CD1c-positive myeloid dendritic cell (primary cell): ENCODE results near the gene CDH8.

Source experiments
- DNase-seq: peaks from one replicate; pipeline ENCODE4 v3.0.0-alpha.2; 2016; ENCODE audit errors: extremely low spot score

Gene CDH8, protein sequence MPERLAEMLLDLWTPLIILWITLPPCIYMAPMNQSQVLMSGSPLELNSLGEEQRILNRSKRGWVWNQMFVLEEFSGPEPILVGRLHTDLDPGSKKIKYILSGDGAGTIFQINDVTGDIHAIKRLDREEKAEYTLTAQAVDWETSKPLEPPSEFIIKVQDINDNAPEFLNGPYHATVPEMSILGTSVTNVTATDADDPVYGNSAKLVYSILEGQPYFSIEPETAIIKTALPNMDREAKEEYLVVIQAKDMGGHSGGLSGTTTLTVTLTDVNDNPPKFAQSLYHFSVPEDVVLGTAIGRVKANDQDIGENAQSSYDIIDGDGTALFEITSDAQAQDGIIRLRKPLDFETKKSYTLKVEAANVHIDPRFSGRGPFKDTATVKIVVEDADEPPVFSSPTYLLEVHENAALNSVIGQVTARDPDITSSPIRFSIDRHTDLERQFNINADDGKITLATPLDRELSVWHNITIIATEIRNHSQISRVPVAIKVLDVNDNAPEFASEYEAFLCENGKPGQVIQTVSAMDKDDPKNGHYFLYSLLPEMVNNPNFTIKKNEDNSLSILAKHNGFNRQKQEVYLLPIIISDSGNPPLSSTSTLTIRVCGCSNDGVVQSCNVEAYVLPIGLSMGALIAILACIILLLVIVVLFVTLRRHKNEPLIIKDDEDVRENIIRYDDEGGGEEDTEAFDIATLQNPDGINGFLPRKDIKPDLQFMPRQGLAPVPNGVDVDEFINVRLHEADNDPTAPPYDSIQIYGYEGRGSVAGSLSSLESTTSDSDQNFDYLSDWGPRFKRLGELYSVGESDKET

GRCh38 chr16:62036101-62036801 is at the start of gene CDH8:
Gene CDH8, minus strand, starts transcription at chr16:62036438. Its CDS starts 15,035 bp downstream, at chr16:62021403.
- DNase-seq: no peak

DNA sequence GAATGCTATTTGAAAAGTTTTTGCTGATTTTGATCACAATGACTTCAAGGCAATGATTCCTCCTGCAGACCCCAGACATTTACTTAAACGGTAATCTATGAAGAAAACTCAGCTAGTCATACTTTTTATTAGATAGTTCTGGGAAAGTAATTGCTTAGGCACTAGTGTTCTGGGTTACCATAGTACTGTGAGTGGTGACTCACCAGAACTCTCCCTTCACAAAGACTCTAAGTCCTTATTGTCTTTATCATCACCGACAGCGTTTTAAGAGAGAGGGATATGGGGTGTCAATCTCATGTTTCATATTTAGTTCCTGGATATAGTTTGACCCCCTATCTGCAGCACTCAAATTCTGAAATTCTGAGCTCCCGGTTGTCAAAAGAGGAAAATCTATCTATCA is 43.0 kb upstream of the CDH8 start:
- no peak for DNase-seq

DNA sequence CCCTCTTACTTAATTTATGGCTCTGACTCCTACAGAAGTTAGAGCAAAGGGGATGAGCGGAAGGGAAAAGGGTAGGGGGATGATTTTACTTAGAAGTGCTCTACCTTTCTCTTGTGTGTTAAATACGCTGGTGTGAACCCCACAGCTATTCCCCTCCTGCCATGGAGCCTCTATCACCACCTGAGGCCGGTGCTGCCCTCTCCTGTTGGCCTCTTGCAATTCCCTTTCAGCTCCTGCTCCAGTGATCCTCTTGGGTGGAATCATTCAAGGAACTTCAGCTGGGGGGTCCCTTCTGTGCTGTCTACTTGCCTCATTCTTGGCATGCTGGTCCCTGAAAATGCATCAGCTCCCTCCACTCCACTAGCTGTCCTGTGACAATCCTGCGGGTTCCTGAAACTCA is 41.8 kb upstream of the CDH8 start:
- no peak for DNase-seq

- DNase-seq: no peak
Observed at GRCh38 chr16:62076886-62077285, 40.6 kb upstream of the CDH8 start.

- no peak for DNase-seq
Observed at GRCh38 chr16:62068747-62069146, 32.5 kb upstream of the CDH8 start.

DNA sequence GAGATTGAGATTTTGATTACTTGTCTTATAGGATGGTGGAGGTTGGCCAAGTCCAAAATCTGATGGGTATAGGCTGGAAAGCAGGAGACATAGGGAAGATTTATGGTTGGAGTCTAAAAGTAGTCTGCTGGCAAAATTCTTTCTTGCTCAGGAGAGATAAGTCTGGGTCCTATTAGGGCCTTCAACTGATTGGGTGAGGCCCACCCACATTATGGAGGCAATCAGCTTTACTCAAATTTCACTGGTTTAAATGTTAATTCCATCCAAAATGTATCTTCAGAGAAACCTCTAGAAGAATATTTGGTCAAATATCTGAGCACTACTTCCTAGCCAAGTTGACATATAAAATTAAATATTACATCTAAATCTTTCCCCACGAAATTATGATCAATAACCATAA is 31.7 kb upstream of the CDH8 start:
- no peak for DNase-seq

DNA sequence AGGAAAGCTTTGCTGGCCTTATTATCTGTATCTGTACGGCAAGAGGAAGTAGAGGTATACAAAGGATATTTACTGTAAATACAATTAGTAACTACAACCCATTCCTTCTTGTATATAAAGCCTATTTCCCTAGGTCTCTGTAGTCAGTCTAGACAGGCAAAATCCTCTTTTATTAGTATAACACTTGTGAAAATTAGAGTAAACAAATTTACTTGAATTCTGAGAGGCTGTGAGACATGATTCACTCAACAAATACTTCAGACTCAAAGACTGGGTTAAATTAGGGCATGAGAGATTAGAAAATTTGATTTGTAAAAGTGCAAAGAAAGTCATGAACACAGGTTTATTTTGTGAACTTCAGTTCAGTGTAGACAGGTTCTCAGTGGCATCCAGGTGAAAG is 30.9 kb upstream of the CDH8 start:
- DNase-seq: no peak

DNA sequence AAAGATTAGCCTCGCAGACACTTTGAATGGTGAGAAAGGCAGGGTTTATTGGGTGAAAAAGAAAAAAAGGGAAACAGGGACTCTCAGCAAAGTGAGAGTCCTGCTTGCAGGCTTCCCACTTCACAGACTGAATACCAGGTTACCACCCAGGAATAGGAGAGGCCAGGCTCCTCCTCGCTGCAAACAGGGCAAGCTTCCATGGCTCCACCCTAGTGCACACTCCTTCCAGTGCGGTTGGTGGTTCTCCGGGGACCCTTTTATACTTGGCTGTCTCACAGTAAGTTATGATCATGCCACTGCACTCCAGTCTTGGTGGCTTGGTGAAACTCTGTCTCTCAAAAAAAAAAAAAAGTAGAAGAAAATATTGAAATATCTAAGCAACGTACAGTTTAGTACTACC is 30.5 kb upstream of the CDH8 start:
- no peak for DNase-seq

- DNase-seq: no peak
Observed at GRCh38 chr16:62064173-62064572, 27.9 kb upstream of the CDH8 start.

DNA sequence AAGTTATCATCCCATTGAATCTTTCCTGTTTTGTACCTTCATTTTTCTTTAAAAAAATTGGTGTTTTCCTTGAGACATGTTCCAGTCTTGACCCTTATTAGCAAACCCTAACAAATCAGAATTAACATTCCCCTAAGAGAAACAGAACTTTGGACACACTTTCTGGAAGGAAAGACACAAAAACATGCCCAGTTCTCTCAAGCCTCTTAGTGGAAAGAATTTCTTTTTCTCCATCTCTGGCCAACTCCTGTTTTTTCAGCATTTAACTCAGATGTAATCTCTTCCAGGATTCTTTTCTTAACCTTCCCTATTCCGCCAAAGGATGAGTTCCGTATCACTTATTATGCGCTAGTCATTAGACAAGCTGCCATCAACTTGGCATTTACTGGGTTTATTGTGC is 23.9 kb upstream of the CDH8 start:
- DNase-seq: no peak

- no peak for DNase-seq
Observed at GRCh38 chr16:62059527-62059926, 23.3 kb upstream of the CDH8 start.

DNA sequence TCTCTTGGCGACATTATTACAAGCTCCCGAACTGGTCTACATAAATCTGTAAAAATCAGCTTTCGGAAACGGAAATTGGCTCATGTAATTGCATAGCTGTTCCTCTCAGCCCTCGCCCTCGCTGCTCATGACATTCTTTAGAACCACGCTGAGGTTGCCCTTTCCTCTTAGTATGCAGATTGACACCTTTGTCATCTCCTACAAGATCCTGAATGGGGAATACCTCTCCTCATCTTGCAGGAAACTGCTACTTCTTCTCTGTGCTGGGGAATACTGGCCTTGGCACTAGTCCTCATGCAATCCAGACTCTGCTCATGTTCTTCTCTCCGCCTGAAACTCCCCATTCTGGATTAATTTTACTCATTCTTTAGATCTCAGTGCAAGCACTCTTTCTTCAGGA is 22.2 kb upstream of the CDH8 start:
- no peak for DNase-seq

GRCh38 chr16:62051942-62052341 is 15.7 kb upstream of the CDH8 start:
- no peak for DNase-seq

GRCh38 chr16:62050793-62051192 is 14.6 kb upstream of the CDH8 start:
- DNase-seq: no peak

- DNase-seq: no peak
Observed at GRCh38 chr16:62046801-62047200, 10.6 kb upstream of the CDH8 start.

GRCh38 chr16:62041401-62041800 is 5.2 kb upstream of the CDH8 start:
- no peak for DNase-seq

GRCh38 chr16:62038646-62039045 is 2.4 kb upstream of the CDH8 start:
- DNase-seq: no peak

- no peak for DNase-seq
Observed at GRCh38 chr16:62038225-62038624, 2.0 kb upstream of the CDH8 start.

GRCh38 chr16:62036802-62037135 is 531 bp upstream of the CDH8 start:
- no peak for DNase-seq

DNA sequence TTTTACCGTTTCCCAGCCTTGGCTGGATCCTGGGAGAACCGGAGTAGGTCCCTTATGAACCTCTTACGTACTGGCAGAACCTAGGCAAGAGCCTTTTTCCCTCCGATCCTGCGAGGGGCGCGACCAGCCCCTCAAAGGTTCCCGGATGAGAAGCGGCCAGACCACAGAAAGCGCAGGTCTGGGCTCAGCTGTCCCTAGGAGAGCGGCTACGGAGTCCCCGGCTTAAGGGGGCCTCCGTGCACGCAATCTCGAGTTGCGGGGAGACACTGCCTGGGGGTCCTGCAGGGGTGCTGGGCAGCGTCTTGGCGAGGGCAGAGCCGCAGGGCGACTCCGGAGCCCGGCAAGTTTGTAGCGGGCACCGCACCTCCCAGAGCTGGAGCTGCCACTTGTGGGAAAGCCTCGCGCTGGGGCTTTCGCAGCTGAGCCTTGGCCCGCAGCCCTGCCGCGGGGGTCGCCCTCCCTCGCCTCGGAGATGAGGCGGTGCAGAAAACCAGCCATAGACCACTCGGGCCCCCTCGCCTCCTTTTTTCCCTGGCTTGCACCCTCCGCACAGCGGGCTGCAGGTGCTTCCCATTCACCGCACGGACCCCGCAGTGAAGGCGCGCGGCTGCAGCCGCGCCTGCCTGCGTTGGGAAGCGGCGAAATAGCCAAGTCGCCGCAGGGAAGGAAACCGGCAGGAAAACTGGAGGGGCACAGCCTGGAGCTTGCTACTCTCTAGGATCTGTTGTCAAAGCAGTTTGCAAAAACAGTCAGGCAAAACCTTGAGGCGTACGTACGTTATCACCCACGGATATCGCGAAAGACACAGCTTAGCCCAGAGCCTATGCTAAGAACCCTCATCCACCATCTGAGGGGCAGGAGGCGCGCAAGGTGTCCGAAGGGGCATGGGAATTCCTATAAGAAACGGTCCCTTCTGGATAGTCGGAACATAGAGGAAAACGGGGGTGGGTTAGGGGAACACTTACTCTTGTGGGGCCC is 834 bp downstream of the CDH8 start:
- DNase-seq: no peak
